SK-N-SH (cell line): ENCODE data around the gene SIDT2. TPM values are rescaled to one million over a fixed set of nuclear protein-coding genes. Genes with fewer than 3 reads are reported as not detected.

ENCODE experiments used
- CTCF ChIA-PET: fragments of 300-600, 350-600 bp; formaldehyde crosslinking; extraction: SDS; loops from one replicate; lab custom pipeline; 2021; lab: Yijun Ruan, JAX
- POLR2A ChIA-PET: fragments of 350-600 bp; sonication (Branson Sonifier 250); formaldehyde crosslinking; extraction: SDS; loops from one replicate; lab custom pipeline; 2020; ENCODE audit warnings: antibody characterized with exemption, inconsistent platforms; lab: Yijun Ruan, JAX
- DNase-seq: peaks from one replicate; pipeline ENCODE4 v3.0.0; 2012
- H2AFZ ChIP-seq: fragments of 200-600 bp; sonication (generic); 2 replicates; pipeline ENCODE4 v1.8.1; 2016; ENCODE audit warnings: antibody characterized with exemption, mild to moderate bottlenecking, low read depth
- H3F3A ChIP-seq: fragments of 200-600 bp; sonication (generic); replicated peaks from 2 replicates; pipeline ENCODE3; 2016; ENCODE audit warnings: antibody characterized with exemption, mild to moderate bottlenecking; ENCODE audit not compliant: insufficient read depth
- H3K27ac ChIP-seq, 2 experiments: fragments of 200-500 bp in 1 of 2; fragments of 200-600 bp in 1 of 2; sonication (Bioruptor generic) in 1 of 2; sonication (generic), shearing (Covaris generic) in 1 of 2; 2 replicates each; pipeline versions ENCODE4 v1.5.1 to v1.6.1; 2014 to 2016; ENCODE audit warnings: low read depth in 2 of 2, inconsistent platforms in 1 of 2, low read length in 1 of 2, mild to moderate bottlenecking in 1 of 2, mixed read lengths in 1 of 2
- H3K27me3 ChIP-seq: fragments of 200-600 bp; sonication (generic), shearing (Covaris generic); 2 replicates; pipeline ENCODE4 v1.6.1; 2016; ENCODE audit warnings: mixed run types; ENCODE audit not compliant: insufficient read depth
- H3K36me3 ChIP-seq, 2 experiments: fragments of 200-500 bp in 1 of 2; fragments of 200-600 bp in 1 of 2; sonication (Bioruptor generic) in 1 of 2; sonication (generic) in 1 of 2; replicated peaks in 1 of 2; 2 replicates each; pipeline versions ENCODE3 to v1.5.1; 2014 to 2016; ENCODE audit warnings: low read length in 1 of 2, mild to moderate bottlenecking in 1 of 2; ENCODE audit not compliant: insufficient read depth in 2 of 2, control insufficient read depth in 1 of 2
- H3K4me1 ChIP-seq, 2 experiments: fragments of 200-500 bp in 1 of 2; fragments of 200-600 bp in 1 of 2; sonication (Bioruptor generic) in 1 of 2; sonication (generic), shearing (Covaris generic) in 1 of 2; 2 replicates each; pipeline versions ENCODE4 v1.5.1 to v1.6.1; 2014 to 2016; ENCODE audit warnings: low read depth in 1 of 2, low read length in 1 of 2, mixed run types in 1 of 2; ENCODE audit not compliant: insufficient read depth in 2 of 2, control insufficient read depth in 1 of 2
- H3K4me2 ChIP-seq: fragments of 200-600 bp; sonication (generic), shearing (Covaris generic); 2 replicates; pipeline ENCODE4 v1.6.1; 2017; ENCODE audit warnings: mixed run types
- H3K4me3 ChIP-seq, 2 experiments: fragments of 200-500 bp in 1 of 2; fragments of 200-600 bp in 1 of 2; sonication (Bioruptor generic) in 1 of 2; sonication (generic), shearing (Covaris generic) in 1 of 2; 2 replicates each; pipeline versions ENCODE4 v1.5.1 to v1.8.1; 2014 to 2016; ENCODE audit warnings: low read depth in 2 of 2, inconsistent platforms in 1 of 2, low read length in 1 of 2, mild to moderate bottlenecking in 1 of 2, mixed read lengths in 1 of 2, moderate library complexity in 1 of 2
- H3K79me2 ChIP-seq: fragments of 200-600 bp; sonication (generic); 2 replicates; pipeline ENCODE4 v1.8.1; 2017; ENCODE audit warnings: mild to moderate bottlenecking; ENCODE audit not compliant: insufficient read depth
- H3K9ac ChIP-seq: fragments of 200-600 bp; sonication (generic); 2 replicates; pipeline ENCODE4 v1.6.1; 2017; ENCODE audit warnings: mixed run types
- H3K9me2 ChIP-seq: fragments of 200-600 bp; sonication (generic); 2 replicates; pipeline ENCODE4 v1.6.1; 2017; ENCODE audit warnings: mixed run types
- H3K9me3 ChIP-seq: fragments of 200-600 bp; sonication (generic); 2 replicates; pipeline ENCODE4 v1.6.1; 2017; ENCODE audit warnings: mixed run types, mild to moderate bottlenecking, moderate library complexity
- H4K20me1 ChIP-seq: fragments of 200-600 bp; sonication (generic); 2 replicates; pipeline ENCODE4 v1.6.1; 2017; ENCODE audit warnings: mild to moderate bottlenecking, mixed run types; ENCODE audit not compliant: insufficient read depth
- ELF1 ChIP-seq: IDR thresholded peaks from 2 replicates; pipeline ENCODE4 v1.4.0; 2012
- FOXJ3 ChIP-seq: sonication (generic); formaldehyde crosslinking; IDR thresholded peaks from 2 replicates; pipeline ENCODE4 v1.5.1; 2020; ENCODE audit warnings: mild to moderate bottlenecking, missing genetic modification reagents
- FOXM1 ChIP-seq: IDR thresholded peaks from 2 replicates; pipeline ENCODE4 v1.4.0; 2012; ENCODE audit warnings: low read depth, mild to moderate bottlenecking
- GABPA ChIP-seq: IDR thresholded peaks from 2 replicates; pipeline ENCODE4 v1.4.0; 2012; ENCODE audit warnings: low read depth, mild to moderate bottlenecking
- GATA2 ChIP-seq: sonication (generic); formaldehyde crosslinking; IDR thresholded peaks from 2 replicates; pipeline ENCODE4 v1.5.0; 2020; ENCODE audit warnings: mild to moderate bottlenecking, missing genetic modification reagents
- JUND ChIP-seq: IDR thresholded peaks from 2 replicates; pipeline ENCODE4 v1.4.0; 2012
- MXI1 ChIP-seq: IDR thresholded peaks from 2 replicates; pipeline ENCODE4 v1.6.1; 2012; ENCODE audit warnings: mild to moderate bottlenecking, low read depth, low read length, improper control_type of control experiment
- NFIC ChIP-seq: IDR thresholded peaks from 2 replicates; pipeline ENCODE4 v1.4.0; 2012; ENCODE audit warnings: borderline replicate concordance
- RAD21 ChIP-seq: IDR thresholded peaks from 2 replicates; pipeline ENCODE4 v1.6.1; 2012; ENCODE audit warnings: mild to moderate bottlenecking, low read length
- RCOR1 ChIP-seq: fragments of 150-350 bp; IDR thresholded peaks from 2 replicates; pipeline ENCODE4 v1.6.1; 2017; ENCODE audit warnings: antibody characterized with exemption, low read length
- RFX5 ChIP-seq: IDR thresholded peaks from 2 replicates; pipeline ENCODE4 v1.6.1; 2012; ENCODE audit warnings: mild to moderate bottlenecking, improper control_type of control experiment, low read length
- SIN3A ChIP-seq: IDR thresholded peaks from 2 replicates; pipeline ENCODE4 v1.6.1; 2012; ENCODE audit warnings: low read depth, mild to moderate bottlenecking, low read length, moderate library complexity, borderline replicate concordance
- SMC3 ChIP-seq: IDR thresholded peaks from 2 replicates; pipeline ENCODE4 v1.6.1; 2012; ENCODE audit warnings: low read depth, low read length, improper control_type of control experiment
- TAF1 ChIP-seq: IDR thresholded peaks from 2 replicates; pipeline ENCODE4 v1.6.1; 2012; ENCODE audit warnings: low read depth, mild to moderate bottlenecking, low read length, moderate library complexity, borderline replicate concordance
- TCF12 ChIP-seq: IDR thresholded peaks from 2 replicates; pipeline ENCODE4 v1.4.0; 2012
- YY1 ChIP-seq: IDR thresholded peaks from 2 replicates; pipeline ENCODE4 v1.4.0; 2012; ENCODE audit warnings: low read depth, mild to moderate bottlenecking
- WGBS: methylation state at CpG from one replicate; pipeline ENCODE4 v1.1.6; 2017; ENCODE audit warnings: low lambda C conversion rate; 5-methylcytosine and 5-hydroxymethylcytosine counted together
- polyA plus RNA-seq, 3 experiments: library from polyadenylated mRNA; depleted of rRNA; stranded (reverse); fragments of >200 nt; gene quantifications; 2 replicates each; pipeline ENCODE4 v1.2.3, GENCODE V29; 2012
- TF ChIP-seq, protein P1 (sequence below): fragments of 150-350 bp; IDR thresholded peaks from 2 replicates; pipeline ENCODE4 v1.6.1; 2016; ENCODE audit warnings: mild to moderate bottlenecking, low read depth, low read length
- TF ChIP-seq, protein P2 (sequence below): IDR thresholded peaks from 2 replicates; pipeline ENCODE4 v1.4.0; 2012; ENCODE audit warnings: low read depth, borderline replicate concordance

The SIDT2 gene
- polyA plus RNA-seq, 1 of the 3 experiments (the other 2 are of a cell fraction), result 17.5 TPM

DNA sequence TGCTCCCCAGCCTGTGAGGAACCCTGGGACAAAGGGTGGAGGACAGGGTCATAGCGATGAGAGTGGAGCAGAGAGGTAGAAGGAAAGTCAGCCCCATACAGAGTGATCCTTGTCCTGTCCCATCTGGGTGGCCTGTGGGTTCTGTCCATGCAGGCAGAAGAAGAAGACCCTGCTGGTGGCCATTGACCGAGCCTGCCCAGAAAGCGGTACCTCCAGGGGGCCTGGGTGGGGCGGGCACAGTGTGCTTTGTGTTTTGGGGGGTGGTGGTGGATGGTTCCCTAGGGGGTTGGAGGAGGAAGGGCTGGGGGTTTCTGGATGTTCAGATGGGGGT lies 7.9 kb downstream of the SIDT2 start (continued):
- TF ChIP-seq, protein P1, sequence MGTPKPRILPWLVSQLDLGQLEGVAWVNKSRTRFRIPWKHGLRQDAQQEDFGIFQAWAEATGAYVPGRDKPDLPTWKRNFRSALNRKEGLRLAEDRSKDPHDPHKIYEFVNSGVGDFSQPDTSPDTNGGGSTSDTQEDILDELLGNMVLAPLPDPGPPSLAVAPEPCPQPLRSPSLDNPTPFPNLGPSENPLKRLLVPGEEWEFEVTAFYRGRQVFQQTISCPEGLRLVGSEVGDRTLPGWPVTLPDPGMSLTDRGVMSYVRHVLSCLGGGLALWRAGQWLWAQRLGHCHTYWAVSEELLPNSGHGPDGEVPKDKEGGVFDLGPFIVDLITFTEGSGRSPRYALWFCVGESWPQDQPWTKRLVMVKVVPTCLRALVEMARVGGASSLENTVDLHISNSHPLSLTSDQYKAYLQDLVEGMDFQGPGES, result no peak
- TF ChIP-seq FOXM1 (no peak), ELF1 (no peak), RFX5 (no peak), JUND (no peak)
- TF ChIP-seq, protein P2, sequence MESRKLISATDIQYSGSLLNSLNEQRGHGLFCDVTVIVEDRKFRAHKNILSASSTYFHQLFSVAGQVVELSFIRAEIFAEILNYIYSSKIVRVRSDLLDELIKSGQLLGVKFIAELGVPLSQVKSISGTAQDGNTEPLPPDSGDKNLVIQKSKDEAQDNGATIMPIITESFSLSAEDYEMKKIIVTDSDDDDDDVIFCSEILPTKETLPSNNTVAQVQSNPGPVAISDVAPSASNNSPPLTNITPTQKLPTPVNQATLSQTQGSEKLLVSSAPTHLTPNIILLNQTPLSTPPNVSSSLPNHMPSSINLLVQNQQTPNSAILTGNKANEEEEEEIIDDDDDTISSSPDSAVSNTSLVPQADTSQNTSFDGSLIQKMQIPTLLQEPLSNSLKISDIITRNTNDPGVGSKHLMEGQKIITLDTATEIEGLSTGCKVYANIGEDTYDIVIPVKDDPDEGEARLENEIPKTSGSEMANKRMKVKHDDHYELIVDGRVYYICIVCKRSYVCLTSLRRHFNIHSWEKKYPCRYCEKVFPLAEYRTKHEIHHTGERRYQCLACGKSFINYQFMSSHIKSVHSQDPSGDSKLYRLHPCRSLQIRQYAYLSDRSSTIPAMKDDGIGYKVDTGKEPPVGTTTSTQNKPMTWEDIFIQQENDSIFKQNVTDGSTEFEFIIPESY, result no peak

DNA sequence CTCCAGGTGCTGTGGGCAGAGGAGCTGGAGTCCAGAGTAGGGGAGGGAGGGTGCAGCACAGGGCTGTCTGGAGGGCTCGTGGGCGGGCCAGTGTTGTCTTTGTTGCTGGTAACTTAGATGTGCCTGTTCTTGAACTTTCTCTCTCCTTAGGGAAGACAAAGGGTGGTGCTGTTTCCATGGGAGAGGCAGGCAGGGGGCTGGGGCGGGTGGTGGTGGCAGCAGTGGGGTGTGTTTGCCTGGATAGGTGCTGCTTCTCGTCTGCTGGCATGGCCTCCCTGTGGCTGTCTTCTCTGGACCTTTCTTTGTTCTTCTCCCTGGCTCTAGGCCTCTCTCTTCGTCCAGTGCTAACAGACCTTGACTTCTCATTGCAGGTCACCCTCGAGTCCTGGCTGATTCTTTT lies 8.5 kb downstream of the SIDT2 start:
- CTCF ChIA-PET, result no interaction called here
- POLR2A ChIA-PET, result no interaction called here
- Histone ChIP-seq H2AFZ (no peak overlapping the region), H3K4me3 (no peak overlapping the region), H3F3A (no peaks in the 10 kb centered on the region), H3K27me3 (no peaks in the 10 kb centered on the region), H3K9me3 (no peaks in the 10 kb centered on the region), H3K27ac (no peak overlapping the region), H3K79me2 (no peaks in the 10 kb centered on the region), H4K20me1 (no peaks in the 10 kb centered on the region), H3K9me2 (no peaks in the 10 kb centered on the region), H3K9ac (no peak overlapping the region), H3K36me3 (peaks cover 8 to 19% of the 10 kb centered on the region in 2 experiments), H3K4me1 (no peaks in the 10 kb centered on the region), H3K4me2 (no peak overlapping the region)
- 89% methylated on average over 5 of the region's 6 CpGs for WGBS
- no peak for DNase-seq
- TF ChIP-seq RFX5, result no peak

DNA sequence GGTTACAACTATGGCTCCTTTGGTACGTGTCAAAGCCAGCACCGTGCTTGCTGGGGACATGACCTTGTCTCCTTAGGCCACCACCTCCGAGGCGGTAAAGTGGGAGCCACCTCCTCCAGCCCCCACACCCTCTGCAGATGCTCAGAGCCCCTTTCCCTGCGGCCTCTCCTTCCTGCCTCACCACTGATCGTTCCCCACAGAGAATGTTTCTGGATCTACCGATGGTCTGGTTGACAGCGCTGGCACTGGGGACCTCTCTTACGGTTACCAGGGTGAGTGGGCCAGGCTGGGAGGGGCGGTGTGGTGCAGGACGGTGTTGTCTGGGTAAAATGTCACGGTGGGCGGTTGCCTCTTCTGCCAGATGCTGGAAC lies 8.9 kb downstream of the SIDT2 start:
- CTCF ChIA-PET, result no interaction called here

More for the DNA sequence above, 8.9 kb downstream of the SIDT2 start:
- H3K9me2 ChIP-seq, result no peaks in the 10 kb centered on the region
- H3K27ac ChIP-seq, result no peak overlapping the region
- DNase-seq, result no peak
- H3K9me3 ChIP-seq, result no peaks in the 10 kb centered on the region
- H4K20me1 ChIP-seq, result no peaks in the 10 kb centered on the region
- no peaks in the 10 kb centered on the region for H3K79me2 ChIP-seq
- H3F3A ChIP-seq, result no peaks in the 10 kb centered on the region
- 93% methylated on average over 11 of the region's 13 CpGs for WGBS
- no peaks in the 10 kb centered on the region for H3K27me3 ChIP-seq
- H2AFZ ChIP-seq, result no peak overlapping the region
- TF ChIP-seq TCF12 (no peak), YY1 (no peak), JUND (no peak), NFIC (no peak), GATA2 (CRISPR knock-in tag) (no peak), SMC3 (no peak), MXI1 (no peak), FOXJ3 (no peak), TAF1 (no peak), RAD21 (no peak), SIN3A (no peak), RCOR1 (no peak), GABPA (no peak)
- TF ChIP-seq, protein P2, result no peak
- TF ChIP-seq, protein P1, result no peak
- no peak overlapping the region for H3K4me2 ChIP-seq
- H3K36me3 ChIP-seq, result peaks cover 8 to 18% of the 10 kb centered on the region in 2 experiments
- no peaks in the 10 kb centered on the region for H3K4me1 ChIP-seq
- H3K4me3 ChIP-seq, result no peak overlapping the region
- POLR2A ChIA-PET, result no interaction called here
- H3K9ac ChIP-seq, result no peak overlapping the region
